ENCODE measurements around the gene UTS2. TPM values are rescaled to one million over a fixed set of nuclear protein-coding genes. Genes with fewer than 3 reads are reported as not detected.
A peak's percentile ranks its signal among the peaks of the same experiment; 100 is the strongest.

Gene UTS2, protein sequence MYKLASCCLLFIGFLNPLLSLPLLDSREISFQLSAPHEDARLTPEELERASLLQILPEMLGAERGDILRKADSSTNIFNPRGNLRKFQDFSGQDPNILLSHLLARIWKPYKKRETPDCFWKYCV
- total RNA-seq (2021; fragmentation: NEBNext Ultra II Directional; extraction: Animal tissue kit (Norgen Biotek cat#: 25700)): not detected in 2 replicates
- not detected in 2 replicates for polyA plus RNA-seq (2011; rRNA removed)
- not detected for polyA plus RNA-seq (2011; cell fraction: cytosol; rRNA removed)
- not detected for polyA plus RNA-seq (2011; cell fraction: nucleus; rRNA removed)
- not detected in 4 replicates for polyA plus RNA-seq (2012, experiment 1 of 2)
- polyA plus RNA-seq (2012, experiment 2 of 2): not detected
- polyA plus RNA-seq (2013, experiment 1 of 2): not detected
- polyA plus RNA-seq (2013, experiment 2 of 2): 0.02 TPM
- polyA minus RNA-seq (2011; rRNA and poly(A)+ RNA removed): not detected in 2 replicates
- polyA minus RNA-seq (2011; cell fraction: cytosol; rRNA and poly(A)+ RNA removed): not detected
- not detected for polyA minus RNA-seq (2011; cell fraction: nucleus; rRNA and poly(A)+ RNA removed)
- long read RNA-seq, experiment 1: 0 reads
- long read RNA-seq, experiment 2: 0 reads

DNA sequence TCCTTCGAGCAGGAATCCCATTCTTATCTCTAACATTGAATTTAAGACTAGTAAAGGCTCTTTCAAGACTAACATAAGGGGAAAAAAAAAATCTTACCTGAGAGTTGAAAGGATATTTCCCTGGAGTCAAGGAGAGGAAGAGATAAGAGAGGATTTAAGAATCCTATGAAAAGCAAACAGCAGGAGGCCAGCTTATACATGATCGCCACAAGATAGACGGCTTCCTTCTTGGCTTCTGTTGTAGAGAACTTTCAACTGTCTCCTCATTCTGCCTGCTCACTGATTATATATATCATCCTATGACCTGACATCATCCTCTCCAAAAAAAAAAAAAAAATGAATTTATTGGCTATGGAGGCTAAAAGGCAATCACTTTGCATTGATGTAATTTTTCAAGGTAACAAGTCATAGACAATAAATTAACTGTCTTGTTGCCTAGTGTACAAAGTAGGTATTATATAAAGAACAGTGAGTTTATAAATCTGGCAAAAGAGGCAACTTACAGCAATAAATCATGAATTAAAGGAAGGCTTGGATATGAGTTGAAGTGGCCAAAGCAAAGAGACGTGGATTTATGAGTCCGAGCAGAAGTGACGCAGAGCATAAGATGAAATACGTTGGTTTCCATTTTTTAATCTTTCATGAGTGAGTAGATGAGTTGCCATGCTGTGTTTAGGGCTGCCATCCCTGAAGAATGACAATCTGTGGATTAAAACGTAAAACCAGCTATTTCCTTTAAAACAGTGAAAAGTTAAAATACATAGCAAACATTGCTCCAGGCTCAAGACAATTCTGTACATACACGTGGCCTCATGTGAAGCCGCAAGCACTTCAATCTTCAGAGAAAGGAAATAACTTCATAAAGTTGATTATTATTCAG, at the start of gene UTS2:
UTS2 (minus strand) TSS at position 262 of the 880 bp plus-strand sequence; CDS start at position 200, 62 bp downstream.
- no peak within 1 kb of the TSS for H2BK5ac ChIP-seq (ENCODE audit: low read depth, low read length)
- 80% methylated on average over 10 of the region's 10 CpGs; no CpG with 5 or more reads in 1 of the 2 experiments for WGBS, 2 experiments (ENCODE audit: extremely low coverage in 1 of 2, insufficient coverage in 1 of 2, insufficient read length in 1 of 2, insufficient replicate concordance in 2 of 2, low coverage in 1 of 2, low lambda C conversion rate in 2 of 2, missing lambda C conversion rate in 1 of 2)
- no peak for TF ChIP-seq BCL11A (IDR thresholded peaks at IDR 0.05; ENCODE audit: low read depth in 2 of 2, low read length in 2 of 2)
- TF ChIP-seq, protein P1, sequence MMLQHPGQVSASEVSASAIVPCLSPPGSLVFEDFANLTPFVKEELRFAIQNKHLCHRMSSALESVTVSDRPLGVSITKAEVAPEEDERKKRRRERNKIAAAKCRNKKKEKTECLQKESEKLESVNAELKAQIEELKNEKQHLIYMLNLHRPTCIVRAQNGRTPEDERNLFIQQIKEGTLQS (IDR thresholded peaks at IDR 0.05; ENCODE audit: insufficient read depth, low read depth, low read length): no peak
- no peak for TF ChIP-seq NANOG (IDR thresholded peaks at IDR 0.05; ENCODE audit: insufficient read depth, low read depth, low read length, poor library complexity, severe bottlenecking)
- no peak for TF ChIP-seq BRCA1 (IDR thresholded peaks at IDR 0.05; ENCODE audit: low read depth, low read length)
- no peak for TF ChIP-seq PHF8 (conservative IDR thresholded peaks at IDR 0.05; ENCODE audit: low read depth, low read length)
- no peak for TF ChIP-seq RBBP5 (IDR thresholded peaks at IDR 0.05; ENCODE audit: borderline replicate concordance, low read depth, low read length)
- no peak for TF ChIP-seq CHD2 (IDR thresholded peaks at IDR 0.05; ENCODE audit: low read length)
- no peak for TF ChIP-seq SIX5 (IDR thresholded peaks at IDR 0.05; ENCODE audit: low read depth, low read length)
- no peak for TF ChIP-seq NRF1 (IDR thresholded peaks at IDR 0.05; ENCODE audit: low read depth, low read length)

More for the DNA sequence above, at the start of gene UTS2:
- Histone ChIP-seq H3K27ac (ENCODE audit: low read depth, low read length) (no peak within 1 kb of the TSS), H4K8ac (ENCODE audit: extremely low read depth, insufficient read depth, low read length) (no peak within 1 kb of the TSS), H2BK20ac (ENCODE audit: low read length) (no peak within 1 kb of the TSS), H3K36me3 (ENCODE audit: control insufficient read depth in 2 of 4, insufficient read depth in 4 of 4, low read length in 3 of 4) (no peaks in the 10 kb centered on the region), H4K91ac (replicated peaks; ENCODE audit: insufficient read length, low read length) (no peak within 1 kb of the TSS), H2BK120ac (replicated peaks; ENCODE audit: low read depth, low read length) (no peak within 1 kb of the TSS), H3K4ac (replicated peaks; ENCODE audit: insufficient read length, low read depth, low read length) (no peak within 1 kb of the TSS), H4K5ac (ENCODE audit: insufficient read length, low read depth, low read length) (no peak within 1 kb of the TSS), H3K4me3 (ENCODE audit: extremely low read depth in 1 of 4, insufficient read depth in 2 of 4, low read depth in 3 of 4, low read length in 4 of 4) (no peak within 1 kb of the TSS), H3K27me3 (replicated peaks in 1 of 4; ENCODE audit: control insufficient read depth in 3 of 4, extremely low read depth in 1 of 4, insufficient read depth in 3 of 4, low read length in 3 of 4) (no peaks in the 10 kb centered on the region), H3K14ac (ENCODE audit: insufficient read length) (no peak within 1 kb of the TSS), H2BK15ac (ENCODE audit: low read length) (no peak within 1 kb of the TSS), H4K20me1 (replicated peaks in 1 of 2; ENCODE audit: control insufficient read depth in 1 of 2, insufficient read depth in 2 of 2, low read length in 2 of 2) (no peaks in the 10 kb centered on the region), H3K23me2 (ENCODE audit: low read depth, low read length) (no peaks in the 10 kb centered on the region), H3K18ac (ENCODE audit: extremely low read depth, low read length) (no peak within 1 kb of the TSS), H3K79me1 (ENCODE audit: low read depth, low read length) (no peaks in the 10 kb centered on the region), H3K23ac (ENCODE audit: insufficient read length) (no peak within 1 kb of the TSS), H3K9me3 (ENCODE audit: insufficient read depth in 2 of 2, low read depth in 1 of 2, low read length in 1 of 2) (no peaks in the 10 kb centered on the region), H3K56ac (replicated peaks; ENCODE audit: insufficient read length, low read depth, low read length) (no peak within 1 kb of the TSS), H3K4me2 (ENCODE audit: insufficient read depth in 1 of 2, low read depth in 2 of 2, low read length in 2 of 2) (no peak within 1 kb of the TSS), H2BK12ac (ENCODE audit: low read depth, low read length) (no peak within 1 kb of the TSS), H3K79me2 (ENCODE audit: control insufficient read depth in 1 of 2, insufficient read depth in 2 of 2, low read length in 2 of 2) (no peaks in the 10 kb centered on the region), H3K9ac (replicated peaks in 1 of 4; ENCODE audit: extremely low read depth in 1 of 4, low read depth in 3 of 4, low read length in 3 of 4) (no peak within 1 kb of the TSS), H3K4me1 (replicated peaks in 1 of 4; ENCODE audit: control insufficient read depth in 3 of 4, insufficient read depth in 4 of 4, low read length in 3 of 4) (no peaks in the 10 kb centered on the region; a peak in 2 of 7 replicates), H2AK5ac (ENCODE audit: low read depth, low read length) (no peak within 1 kb of the TSS), H2AFZ (ENCODE audit: low read length) (no peak within 1 kb of the TSS)
- ChIA-PET POLR2A (ENCODE audit: partially characterized antibody) (interaction anchor here (0.7 kb wide), 1 partner anchor 177 kb away, joined by 3 read pairs; no protein-coding TSS in a partner anchor), CTCF (ENCODE audit: partially characterized antibody) (interaction anchor here (0.6 kb wide), 1 partner anchor 1067 kb away, joined by 4 read pairs; no protein-coding TSS in a partner anchor)
- peak; percentile 19 for FAIRE-seq
- DNase-seq (ENCODE audit: low read depth in 1 of 2, low spot score in 2 of 2): no peak
